ENCODE results near the gene EEFSEC.

EEFSEC gene

DNA sequence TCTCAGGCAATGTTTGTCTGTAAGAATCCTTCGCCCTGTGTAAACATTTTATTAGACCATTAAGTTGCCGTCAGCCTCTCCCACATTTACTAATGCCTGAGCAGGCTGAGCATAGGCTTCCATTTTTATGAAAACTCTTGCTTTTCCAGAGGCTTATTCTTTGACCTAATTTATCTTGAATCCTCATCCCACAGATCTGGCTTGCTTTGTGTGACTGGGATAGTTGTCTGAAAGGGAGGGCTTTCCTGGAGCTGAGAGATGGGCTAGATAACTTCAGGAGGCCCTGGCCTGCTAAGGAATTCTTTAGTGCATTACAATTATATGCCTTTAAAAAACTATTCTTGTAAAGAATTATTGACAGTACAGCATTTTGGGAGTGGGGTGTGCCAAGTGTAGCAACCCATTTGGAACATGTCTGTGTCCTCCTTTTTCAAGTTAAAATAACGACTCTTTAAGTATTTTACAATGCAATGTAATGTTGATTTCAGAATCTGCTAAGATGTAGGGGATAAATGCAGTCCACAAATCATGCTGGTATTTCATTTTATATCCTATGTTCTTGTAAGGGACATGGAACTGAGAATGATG lies 52.4 kb downstream of the EEFSEC start:
- H3K4me3 ChIP-seq (ENCODE audit: low read depth, low read length), result no peak overlapping the region
- TF ChIP-seq, protein P1, sequence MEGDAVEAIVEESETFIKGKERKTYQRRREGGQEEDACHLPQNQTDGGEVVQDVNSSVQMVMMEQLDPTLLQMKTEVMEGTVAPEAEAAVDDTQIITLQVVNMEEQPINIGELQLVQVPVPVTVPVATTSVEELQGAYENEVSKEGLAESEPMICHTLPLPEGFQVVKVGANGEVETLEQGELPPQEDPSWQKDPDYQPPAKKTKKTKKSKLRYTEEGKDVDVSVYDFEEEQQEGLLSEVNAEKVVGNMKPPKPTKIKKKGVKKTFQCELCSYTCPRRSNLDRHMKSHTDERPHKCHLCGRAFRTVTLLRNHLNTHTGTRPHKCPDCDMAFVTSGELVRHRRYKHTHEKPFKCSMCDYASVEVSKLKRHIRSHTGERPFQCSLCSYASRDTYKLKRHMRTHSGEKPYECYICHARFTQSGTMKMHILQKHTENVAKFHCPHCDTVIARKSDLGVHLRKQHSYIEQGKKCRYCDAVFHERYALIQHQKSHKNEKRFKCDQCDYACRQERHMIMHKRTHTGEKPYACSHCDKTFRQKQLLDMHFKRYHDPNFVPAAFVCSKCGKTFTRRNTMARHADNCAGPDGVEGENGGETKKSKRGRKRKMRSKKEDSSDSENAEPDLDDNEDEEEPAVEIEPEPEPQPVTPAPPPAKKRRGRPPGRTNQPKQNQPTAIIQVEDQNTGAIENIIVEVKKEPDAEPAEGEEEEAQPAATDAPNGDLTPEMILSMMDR (IDR thresholded peaks at IDR 0.05; ENCODE audit: low read depth, low read length), result no peak

DNA sequence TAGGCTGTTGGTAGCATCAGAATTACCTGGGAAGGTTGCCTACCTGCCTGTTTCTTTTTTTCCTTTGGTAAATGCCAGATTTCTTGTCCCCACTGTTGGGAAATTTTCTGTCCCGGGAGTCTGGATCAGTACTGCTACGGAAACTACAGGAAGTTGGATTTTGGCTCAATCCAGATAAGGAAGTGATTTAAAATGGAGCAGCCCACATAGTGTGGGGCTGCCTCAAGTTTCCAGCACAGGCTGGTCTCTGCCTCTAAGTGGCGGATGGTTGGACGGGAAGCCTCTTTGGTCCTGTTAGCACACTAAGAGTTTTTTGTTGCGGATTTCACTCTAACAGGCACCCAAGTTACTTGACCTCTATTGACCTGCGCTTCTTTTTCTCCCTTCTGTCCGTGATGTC lies 54.7 kb downstream of the EEFSEC start:
- TF ChIP-seq, protein P1 (IDR thresholded peaks at IDR 0.05; ENCODE audit: low read depth, low read length), result no peak
- H3K4me3 ChIP-seq (ENCODE audit: low read depth, low read length), result no peak overlapping the region

DNA sequence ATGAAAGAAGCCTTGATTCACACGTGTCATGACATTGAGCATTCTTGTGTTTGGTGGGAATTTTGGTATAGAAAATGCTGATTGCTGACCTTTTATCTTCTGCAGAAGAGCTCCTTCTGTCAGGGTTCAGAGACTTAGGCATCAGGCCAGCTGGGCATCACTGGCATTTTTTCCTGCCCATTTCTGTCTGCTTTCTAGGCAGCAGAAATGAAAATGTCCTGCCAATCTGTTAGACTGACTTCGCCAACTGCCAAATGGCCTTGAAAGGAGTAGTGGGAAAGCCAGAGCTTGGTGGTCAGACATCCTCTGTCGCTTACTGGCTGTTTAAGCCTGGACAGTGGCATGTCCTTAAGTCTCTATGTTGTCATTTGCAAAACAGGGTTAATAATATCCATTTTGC lies 57.4 kb downstream of the EEFSEC start:
- no peak overlapping the region for H3K4me3 ChIP-seq (ENCODE audit: low read depth, low read length)
- TF ChIP-seq, protein P1 (IDR thresholded peaks at IDR 0.05; ENCODE audit: low read depth, low read length), result no peak

DNA sequence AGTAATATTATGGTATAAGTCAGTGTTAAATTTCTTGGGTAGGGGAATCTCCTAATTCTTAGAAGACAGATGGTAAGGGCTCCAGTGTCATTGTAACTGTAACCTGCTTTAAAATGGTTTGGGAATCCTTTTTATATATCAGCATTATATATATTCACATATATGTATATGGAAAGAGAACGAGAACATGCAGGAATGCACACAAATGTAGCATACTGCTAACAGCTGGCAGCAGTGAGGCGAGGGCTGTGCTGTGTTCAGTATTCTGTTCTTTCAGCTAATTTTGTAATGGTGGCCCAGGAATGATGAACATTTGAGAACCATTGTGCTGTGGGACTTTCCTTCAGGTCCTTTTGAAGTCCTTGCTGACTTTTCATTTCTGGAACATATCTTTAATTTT lies 60.8 kb downstream of the EEFSEC start:
- H3K4me3 ChIP-seq (ENCODE audit: low read depth, low read length), result no peak overlapping the region

DNA sequence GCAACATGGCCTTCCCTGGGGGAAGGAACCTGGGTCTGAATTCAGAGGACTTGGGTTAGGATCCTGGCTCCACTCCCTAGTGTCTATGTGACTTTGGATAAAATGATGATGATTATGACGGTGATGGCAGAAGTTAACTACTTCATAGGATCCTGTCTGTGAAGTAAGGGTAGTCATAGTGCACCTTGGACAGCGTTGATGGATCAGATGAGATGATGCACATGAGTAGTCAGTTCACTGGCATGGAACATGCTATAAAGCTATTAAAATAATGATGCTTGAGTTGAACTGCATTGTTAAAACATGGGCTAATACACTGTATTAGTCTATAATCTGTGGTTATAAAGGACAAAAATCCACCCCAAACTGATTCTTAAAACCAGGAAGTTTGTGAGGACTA lies 62.0 kb downstream of the EEFSEC start:
- H3K4me3 ChIP-seq (ENCODE audit: low read depth, low read length), result no peak overlapping the region
- TF ChIP-seq, protein P1 (IDR thresholded peaks at IDR 0.05; ENCODE audit: low read depth, low read length), result no peak

More for the DNA sequence above, 60.8 kb downstream of the EEFSEC start:
- TF ChIP-seq, protein P1 (IDR thresholded peaks at IDR 0.05; ENCODE audit: low read depth, low read length), result no peak

DNA sequence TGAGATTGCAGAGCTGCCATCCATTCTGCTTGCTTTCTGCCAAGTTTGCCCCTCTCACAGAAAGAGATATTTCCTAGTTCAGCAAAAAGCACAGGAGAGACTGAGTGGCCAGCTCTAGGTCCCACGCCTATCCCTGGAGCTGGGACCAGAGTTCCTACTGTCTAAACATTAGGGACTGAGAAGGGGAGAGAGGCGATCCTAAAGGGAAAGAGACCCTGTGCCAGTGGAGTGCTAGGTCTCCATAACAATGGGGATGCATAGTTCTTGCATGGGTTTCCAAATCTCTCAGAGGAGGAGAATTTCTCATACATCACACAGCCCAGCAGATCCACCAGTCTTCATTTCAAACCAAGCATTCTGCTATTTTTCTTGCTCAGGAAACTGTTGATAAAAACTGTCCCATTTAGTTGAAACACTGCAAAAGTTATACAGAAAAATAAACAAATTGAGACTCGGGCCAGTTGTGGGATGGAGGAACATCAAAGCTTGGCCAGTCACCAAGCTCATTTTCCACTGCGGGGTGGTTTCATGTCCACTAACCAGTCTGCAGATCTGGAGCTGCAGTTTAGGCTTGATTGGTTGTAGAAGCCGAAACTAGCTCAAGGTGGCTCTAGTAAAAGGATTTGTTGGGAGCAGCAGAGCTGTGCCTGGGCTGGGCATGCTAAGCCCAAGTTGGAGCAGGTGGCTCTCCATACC lies 62.7 kb downstream of the EEFSEC start:
- no peak overlapping the region for H3K4me3 ChIP-seq (ENCODE audit: low read depth, low read length)
- TF ChIP-seq, protein P1 (IDR thresholded peaks at IDR 0.05; ENCODE audit: low read depth, low read length), result no peak

DNA sequence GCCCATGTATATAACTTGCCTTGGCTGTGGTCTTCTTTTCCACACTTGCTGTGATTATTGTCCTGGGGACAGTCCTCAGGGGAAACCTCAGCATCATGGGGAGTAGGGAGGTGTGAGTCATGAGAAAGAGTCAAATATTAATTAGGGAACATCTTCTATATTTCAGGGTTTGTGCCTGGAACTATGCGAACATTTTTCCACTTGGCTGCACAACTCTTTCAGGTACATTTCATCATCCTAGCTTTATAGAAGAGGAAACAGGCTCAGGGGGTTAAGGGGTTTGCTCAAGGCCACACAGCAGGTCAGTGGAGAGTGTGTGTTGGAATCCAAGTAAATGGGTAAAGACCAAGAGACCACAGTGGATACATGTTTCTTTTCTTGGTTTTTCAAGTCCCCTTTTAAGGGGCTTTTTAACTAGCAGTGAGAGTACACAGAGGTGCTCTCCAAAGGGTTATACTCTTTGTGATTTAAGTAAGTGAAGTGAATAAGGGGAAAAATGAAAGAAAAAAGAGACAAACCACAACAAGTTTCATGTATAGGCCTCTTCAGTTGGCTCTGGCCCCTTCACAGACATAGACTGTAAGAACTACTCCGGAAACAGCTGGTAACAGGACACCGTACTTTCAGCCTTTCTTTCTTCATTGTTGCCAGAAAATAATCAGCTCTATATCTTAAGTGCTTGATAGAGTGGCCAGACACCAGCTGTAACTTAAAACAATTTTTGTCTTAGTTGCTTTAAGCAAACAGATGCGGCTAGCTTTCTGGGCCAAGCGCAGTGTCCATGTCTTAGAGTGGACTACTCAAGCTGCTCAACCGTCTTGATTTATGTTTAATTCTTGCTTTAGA lies 64.6 kb downstream of the EEFSEC start:
- H3K4me3 ChIP-seq (ENCODE audit: low read depth, low read length), result no peak overlapping the region
- TF ChIP-seq, protein P1 (IDR thresholded peaks at IDR 0.05; ENCODE audit: low read depth, low read length), result no peak

Data from WI38 (cell line).